Germinal center (tissue), 1 donor: ENCODE measurements around the gene CASP6.
"Not testable (repeated sequence)": the region's sequence is repeated elsewhere in the genome, so short reads cannot be mapped to it uniquely, and the experiment has no call there.

Experiments used
- DNase-seq: peaks from one replicate; pipeline ENCODE4 v3.0.0; 2012; ENCODE audit warnings: mixed read lengths, low spot score

CASP6 gene

DNA sequence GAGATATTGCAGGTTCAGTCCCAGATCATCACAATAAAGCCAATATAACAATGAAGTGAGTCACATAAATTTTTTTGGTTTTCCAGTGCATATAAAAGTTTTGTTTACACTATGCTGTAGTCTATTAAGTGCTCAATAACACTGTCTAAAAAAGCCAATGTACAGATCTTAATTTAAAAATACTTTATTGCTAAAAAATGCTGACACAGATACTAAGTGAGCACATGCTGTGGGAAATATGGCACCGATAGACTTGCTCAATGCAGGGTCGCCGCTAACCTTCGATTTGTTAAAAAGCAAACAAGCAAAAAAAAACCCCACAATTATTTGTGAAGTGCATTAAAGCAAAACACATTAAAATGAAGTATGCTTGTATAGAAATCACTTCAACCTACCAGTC lies 16.4 kb upstream of the CASP6 start:
- no peak for DNase-seq

DNA sequence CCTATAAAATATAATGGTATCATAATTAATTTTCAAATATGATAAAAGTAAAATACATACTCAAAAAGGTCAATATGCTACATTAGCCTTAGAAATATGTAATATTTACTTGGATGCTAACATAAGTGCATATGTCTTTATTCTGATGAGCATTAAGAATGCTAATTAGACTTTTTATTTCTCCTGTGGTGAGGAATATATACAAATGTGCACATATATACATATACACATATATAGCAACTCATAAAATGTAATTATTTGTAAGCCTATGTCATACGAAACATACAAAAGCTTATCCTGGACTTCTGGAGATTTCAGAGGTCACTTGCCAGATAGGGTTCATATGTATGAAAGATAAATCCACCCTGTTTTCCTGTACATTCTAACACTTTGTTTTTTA lies 15.5 kb upstream of the CASP6 start:
- no peak for DNase-seq

DNA sequence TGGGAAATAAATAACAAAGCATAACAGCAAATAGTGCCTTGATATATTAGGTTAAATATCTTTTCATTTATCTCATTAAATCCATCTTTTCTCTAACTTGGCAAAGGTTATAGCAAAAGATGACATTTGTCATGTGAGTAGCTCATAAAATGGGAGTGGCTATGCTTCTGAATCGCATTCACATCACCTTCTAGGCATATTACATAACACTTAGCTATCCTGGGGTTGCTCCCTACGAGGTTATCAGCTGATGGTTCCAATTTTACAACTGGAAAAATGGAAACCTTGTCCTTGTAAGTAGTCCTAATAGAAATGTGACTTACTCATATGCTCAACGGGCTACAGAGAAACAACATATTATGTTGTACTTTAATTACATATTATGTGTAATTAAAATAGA lies 10.3 kb upstream of the CASP6 start:
- no peak for DNase-seq

DNA sequence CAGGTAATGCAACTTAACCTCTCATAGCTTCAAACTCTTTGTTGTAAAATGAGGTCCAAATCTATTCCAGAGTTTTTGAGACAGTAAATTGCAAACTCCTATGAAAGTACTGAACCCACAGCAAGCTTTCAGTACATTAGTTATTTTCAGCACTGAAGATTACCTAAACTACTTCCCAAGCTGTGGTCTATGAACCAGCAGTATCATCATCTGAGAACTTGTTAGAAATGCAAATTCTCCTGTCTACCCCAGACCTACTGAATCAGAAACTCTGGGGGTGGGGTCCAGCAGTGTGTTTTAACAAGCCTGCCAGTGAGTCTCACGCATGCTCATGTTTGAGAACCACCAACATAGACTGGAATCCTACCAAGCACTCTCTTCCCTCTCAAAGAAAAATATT lies 5.7 kb upstream of the CASP6 start:
- no peak for DNase-seq

DNA sequence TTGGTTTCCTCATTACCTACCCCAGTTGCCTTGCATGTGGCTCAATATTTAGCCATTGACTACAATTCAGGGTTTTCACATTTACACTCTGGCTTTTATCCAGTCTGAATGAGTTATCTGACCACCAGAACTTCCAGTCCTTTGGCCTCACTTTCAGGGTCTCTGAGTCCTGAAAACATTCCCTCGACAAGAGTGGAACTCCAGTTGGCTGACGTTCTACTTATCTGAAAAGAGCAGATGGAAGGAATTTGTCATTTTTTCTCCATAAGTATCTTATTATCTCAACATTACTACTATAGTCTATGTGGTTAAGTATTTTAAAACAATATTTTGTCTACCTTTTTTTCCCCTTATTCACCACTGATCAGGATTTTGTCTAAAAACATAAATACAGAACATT lies 5.2 kb upstream of the CASP6 start:
- DNase-seq, result no peak

DNA sequence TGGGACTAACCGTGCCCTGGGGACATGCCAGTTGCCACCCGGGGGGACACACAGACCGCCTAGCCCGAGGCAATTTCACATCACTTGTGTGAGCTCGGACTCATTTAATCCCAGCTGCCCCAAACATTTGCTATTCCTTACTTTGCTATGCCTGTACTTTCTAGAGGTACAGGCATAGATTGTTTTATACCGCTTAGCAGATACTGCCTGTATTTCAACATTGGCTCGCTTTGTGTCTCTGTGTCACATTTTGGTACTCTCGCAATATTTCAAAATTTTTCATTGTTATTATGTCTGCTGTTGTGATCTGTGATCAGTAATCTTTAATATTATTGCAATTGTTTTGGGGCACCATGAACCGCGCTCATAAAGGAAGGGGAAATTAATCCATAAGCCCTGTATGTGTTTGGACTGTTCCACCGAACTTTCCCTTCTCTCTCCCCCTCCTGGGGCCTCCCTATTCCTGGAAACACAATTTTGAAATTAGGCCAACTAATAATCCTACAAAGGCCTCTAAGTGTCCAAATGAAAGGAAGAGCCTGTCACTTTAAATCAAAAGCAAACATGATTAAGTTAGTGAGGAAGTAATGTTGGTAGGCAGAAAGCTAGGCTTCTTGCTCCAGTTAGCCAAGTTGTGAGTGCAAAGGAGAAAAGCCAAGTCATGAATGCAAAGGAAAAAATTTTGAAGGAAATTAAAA lies 568 bp upstream of the CASP6 start:
- DNase-seq, result no peak

DNA sequence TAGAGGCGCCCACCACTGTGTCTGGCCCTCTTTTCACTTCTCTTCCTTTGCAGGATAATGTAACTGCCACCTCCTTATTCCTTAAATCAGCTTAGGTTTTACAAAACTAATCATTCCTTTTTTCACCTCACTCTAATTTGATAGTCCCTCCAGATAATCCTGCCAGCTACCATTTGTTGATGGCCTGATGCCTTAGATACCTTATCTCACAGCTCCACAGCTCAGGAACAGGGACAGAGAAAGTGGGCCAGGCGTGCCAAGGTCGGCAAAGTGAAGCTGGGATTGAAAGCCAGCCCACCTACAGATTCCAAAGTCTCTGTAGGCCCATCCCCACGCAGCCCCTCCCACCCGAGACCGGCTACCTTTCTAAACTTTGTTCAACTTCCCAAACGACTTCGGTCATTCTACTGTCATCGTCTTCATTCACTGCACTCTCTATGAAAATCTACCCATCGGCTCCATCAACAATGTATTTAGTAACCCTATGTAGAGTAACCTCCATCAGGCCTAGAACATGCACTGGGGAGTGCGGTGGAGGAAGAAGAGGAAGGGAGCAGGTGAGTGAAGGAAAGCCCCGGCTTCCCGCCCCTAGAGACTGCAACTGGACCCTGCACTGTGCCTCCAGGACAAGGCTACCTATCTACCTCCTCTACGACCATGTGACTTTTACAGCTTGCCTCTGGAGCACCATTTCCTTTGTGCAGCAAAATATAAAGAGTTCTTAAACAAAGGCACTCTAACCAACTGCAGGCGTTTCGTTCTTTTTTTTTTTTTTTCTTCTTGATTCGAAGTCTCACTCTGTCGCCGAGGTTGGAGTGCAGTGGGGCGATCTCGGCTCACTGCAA lies 1.5 kb downstream of the CASP6 start:
- DNase-seq, result no peak

DNA sequence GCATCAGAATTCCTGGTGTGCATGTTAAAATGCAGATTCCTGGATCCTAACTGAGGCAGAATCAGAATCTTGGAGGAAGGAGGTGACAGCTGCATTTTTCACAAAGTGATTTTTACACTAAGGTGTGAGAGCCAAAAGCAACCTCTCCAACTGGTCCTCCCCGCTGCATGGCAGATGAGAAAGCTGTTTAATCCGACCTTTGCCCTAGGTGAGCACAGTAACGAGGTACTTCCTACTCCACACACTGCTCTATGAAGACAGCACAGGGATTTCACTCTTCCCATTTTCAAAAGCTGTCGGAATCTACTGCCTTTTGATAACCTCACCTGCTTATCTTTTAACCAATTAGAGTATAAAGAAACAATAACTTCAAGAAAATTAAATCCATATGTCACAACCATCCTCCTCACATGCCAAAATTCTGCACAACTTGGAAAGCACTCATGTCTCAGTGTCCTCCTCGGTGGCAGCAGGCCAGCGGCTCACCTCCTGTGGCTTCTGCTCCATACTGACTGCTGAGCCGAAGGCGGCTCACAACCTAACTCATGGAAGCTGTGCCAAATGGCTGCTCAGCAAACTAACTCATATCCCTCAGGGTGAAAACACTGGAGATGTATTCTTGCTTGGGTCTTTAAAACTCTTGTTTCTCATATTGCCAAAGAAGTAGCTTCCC lies 3.6 kb downstream of the CASP6 start:
- DNase-seq, result no peak

DNA sequence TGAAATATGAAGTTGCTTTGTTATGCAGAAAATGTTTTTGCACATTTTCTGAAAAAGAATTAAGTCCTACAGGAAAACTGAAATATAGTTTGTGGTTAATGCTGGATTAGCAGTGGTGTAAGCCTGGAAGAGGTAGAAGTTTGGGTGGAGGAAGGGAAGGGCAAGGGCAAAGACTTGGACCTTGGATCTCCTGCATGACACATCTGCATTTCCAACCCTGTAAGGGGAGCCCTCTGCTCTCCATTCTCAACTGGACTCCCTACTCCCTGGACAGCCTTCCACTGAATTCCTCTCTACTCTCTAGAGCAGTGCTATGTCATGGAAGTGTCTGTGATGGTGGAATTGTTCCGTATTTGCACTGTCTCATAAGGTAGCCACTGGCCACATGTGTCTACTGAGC lies 4.6 kb downstream of the CASP6 start:
- DNase-seq, result no peak

DNA sequence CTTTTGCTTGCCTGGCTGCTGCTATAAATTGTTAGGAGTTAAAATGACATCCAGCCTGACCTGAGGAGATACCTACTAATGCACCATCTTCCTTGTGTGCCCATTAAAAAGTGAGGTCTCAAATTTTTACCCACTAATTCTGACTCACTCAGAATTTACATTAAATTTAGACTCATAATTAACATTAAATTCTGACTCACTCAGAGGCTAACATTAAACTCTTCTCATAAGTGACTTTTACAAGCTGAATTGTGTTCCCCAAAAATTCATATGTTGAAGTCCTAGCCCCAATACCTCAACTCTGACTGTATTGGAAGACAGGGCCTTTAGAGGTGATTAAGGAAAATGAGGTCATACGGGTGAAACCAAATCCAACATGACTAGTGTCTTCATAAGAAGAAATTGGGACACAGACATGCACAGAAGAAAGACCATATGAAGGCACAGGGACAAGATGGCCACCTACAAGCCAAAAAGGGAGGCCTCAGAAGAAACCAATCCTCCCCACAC lies 11.8 kb downstream of the CASP6 start:
- no peak for DNase-seq

DNA sequence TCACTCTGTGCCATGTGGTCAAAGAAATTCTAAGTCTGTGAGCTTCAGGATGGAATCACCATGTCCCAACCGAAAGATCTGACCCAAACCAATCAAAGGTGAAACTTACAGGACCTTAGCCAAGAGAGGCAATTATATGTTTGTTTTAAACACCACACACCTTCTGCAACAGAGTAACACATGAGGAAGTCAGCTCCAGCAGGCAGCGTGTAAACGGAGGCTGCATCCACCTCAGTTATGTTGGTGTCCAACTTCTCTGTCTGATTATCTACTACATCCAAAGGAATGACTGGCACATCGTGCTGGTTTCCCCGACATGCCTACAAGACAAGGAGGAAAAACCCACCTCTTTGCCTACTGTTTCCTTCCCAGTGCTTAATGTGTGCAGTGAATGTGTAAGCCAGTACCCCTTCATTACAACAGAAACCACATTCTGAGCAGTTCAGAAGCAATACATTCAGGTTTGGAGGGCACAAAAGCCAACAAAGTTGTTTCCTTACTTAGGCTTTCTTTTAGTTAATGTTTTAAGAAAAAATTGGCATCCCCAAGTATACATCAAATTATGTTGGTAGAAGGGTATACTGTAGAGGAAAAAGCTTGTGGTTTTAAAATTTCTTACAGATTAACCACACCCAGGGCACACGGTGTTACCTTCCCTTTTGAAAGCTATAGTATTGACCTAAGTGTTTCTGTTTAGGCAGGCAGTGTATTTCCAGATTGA lies 12.4 kb downstream of the CASP6 start:
- DNase-seq, result no peak

DNA sequence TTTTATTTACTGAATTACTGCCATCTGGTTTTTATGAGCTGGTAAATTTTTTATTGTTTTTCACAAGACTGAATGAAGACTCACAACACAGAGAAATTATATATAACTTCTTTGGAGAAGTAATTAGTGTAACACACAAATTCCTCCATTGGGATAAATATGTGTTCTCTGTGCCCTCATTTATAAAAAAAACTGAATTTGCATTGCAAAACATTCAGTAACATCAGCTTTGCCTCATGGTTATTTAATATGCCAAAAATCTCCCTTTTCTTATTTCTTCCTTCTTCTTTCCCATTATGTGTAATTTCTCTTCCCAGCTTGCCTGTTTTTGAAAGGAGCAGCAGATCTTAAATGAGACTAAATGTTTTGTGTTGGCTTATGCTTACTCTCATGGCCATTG lies 18.5 kb downstream of the CASP6 start:
- no peak for DNase-seq

DNA sequence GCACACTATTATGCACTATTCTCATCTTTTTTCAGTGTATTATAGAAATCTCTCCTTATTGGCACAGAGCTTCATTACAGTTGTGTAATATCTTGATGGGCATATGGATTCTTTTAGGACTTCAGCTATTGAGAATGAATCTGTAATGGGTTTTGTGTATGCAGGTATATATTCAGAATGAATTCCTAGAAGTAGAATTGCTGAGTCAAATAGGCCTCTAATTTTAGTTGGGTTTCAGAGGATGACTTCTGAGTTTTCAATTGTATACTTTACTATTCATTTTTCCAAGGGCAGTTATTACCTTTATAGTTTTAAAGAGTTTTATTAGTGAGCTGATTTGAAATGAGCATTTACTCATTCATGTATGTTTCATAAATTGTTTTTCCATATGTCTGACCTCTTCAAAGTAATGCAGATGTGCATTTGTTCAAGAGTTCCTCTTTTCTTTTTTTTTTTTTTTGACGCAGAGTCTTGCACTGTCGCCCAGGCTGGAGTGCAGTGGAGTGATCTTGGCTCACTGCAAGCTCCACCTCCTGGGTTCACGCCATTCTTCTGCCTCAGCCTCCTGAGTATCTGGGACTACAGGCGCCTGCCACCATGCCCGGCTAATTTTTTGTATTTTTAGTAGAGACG lies 19.5 kb downstream of the CASP6 start:
- no peak for DNase-seq

DNA sequence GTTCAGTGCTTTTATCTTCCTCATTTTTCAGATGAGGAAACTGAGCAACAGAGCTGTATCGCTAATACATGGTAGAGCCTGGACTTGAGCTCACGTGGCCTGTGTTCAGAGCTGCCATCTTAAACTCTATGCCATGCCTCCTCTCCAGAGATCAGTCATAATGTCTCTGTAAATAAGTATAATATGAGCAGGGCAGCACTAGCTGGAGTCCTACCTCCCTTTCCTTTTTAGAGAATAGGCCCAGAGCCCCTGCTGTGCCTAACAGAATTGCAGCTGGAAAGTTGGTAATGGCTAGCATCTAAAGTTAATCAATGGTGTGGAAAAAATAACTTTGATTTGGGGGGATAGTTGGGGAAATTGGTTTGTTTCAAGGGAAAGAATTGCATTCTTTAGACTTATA lies 20.4 kb downstream of the CASP6 start:
- no peak for DNase-seq

DNA sequence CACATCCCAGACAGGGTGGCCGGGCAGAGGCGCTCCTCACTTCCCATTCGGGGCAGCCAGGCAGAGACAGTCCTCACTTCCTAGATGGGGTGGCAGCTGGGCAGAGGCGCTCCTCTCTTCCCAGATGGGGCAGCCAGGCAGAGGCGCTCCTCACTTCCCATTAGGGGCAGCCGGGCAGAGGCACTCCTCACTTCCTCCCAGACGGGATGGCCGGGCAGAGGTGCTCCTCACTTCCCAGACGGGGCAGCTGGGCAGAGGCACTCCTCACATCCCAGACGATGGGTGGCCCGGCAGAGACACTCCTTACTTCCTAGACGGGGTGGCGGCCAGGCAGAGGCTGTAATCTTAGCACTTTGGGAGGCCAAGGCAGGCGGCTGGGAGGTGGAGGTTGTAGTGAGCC lies 24.3 kb downstream of the CASP6 start:
- DNase-seq, result not testable (repeated sequence)

DNA sequence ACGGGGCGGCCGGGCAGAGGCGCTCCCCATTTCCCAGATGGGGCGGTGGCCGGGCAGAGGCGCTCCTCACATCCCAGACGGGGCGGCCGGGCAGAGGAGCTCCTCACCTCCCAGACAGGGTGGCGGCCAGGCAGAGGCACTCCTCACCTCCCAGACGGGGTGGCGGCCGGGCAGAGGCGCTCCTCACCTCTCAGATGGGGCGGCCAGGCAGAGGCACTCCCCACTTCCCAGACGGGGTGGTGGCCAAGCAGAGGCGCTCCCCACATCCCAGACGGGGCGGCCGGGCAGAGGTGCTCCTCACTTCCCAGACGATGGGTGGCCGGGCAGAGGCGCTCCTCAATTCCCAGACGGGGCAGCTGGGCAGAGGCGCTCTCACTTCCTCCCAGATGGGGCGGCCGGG lies 24.8 kb downstream of the CASP6 start:
- not testable (repeated sequence) for DNase-seq

DNA sequence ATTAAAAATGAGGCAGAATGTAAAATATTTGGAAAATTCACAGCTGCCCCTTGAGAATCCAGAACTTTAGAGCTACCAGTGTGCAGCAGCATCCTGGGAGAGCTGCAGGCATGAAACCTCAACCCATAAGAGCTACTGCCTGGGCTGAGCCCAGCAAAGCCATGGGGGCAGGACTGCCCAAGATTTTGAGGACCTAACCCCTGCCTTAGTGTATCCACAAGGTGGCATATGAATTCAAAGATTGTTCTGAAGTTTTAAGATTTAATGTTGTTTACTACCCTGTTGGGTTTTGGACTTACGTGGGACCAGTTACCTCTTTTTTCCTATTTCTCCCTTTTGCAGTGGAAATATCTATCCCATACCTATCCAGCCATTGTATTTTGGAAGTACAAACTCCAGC lies 26.4 kb downstream of the CASP6 start:
- no peak for DNase-seq

DNA sequence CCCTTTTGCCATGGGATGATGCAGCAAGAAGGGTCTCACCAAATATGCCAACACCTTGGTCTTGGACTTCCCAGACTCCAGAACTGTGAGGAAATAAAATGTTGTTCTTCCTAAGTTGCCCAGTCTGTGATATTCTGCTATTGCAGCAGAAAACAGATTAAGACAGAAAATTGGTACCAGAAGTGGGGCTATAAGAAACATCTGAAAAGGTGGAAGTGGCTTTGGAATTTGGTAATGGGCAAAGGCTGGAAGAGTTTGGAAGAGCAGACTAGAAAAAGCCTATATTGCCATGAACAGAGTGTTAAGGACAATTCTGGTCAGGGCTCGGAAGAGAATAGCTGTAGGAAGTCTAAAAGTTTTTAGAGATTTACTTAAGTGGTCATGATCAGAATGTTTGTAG lies 27.4 kb downstream of the CASP6 start:
- DNase-seq, result no peak

DNA sequence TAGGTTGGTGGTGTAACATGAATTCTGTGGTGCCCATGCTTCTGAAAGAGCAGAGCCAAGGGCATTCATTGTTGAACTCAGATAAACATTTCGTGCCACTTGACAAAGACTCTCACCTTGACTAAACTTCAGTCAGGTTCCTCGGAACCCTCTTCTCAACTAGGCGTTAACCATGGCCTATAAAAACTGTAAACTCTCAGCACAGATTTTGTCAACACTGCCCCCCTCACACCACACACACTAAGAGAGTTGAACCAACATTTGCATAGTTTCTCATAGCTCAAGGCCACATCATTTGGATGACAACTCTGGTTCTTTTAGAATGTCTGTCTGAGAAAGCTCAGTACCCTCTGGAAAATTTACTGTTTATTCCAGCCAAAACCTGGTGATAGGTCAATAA lies 28.1 kb downstream of the CASP6 start:
- no peak for DNase-seq

DNA sequence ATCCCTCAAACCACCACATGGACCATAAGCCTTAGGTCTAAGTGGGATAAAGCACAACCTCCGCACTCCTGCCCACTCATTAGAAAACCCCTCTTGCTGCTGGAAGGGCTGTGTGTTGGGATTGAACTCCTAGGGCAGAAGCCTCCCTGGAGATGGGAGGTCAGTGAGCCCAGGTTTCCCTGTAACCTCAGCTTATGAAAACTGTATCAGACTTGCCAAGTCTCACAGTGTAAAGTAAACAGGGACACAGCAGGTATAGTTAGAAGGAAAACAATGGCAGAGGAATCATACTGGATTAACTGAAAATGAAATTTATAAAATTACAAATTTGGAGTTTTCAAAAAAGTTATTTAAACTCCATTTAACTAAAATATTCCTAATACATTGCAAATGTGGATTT lies 29.9 kb downstream of the CASP6 start:
- no peak for DNase-seq

DNA sequence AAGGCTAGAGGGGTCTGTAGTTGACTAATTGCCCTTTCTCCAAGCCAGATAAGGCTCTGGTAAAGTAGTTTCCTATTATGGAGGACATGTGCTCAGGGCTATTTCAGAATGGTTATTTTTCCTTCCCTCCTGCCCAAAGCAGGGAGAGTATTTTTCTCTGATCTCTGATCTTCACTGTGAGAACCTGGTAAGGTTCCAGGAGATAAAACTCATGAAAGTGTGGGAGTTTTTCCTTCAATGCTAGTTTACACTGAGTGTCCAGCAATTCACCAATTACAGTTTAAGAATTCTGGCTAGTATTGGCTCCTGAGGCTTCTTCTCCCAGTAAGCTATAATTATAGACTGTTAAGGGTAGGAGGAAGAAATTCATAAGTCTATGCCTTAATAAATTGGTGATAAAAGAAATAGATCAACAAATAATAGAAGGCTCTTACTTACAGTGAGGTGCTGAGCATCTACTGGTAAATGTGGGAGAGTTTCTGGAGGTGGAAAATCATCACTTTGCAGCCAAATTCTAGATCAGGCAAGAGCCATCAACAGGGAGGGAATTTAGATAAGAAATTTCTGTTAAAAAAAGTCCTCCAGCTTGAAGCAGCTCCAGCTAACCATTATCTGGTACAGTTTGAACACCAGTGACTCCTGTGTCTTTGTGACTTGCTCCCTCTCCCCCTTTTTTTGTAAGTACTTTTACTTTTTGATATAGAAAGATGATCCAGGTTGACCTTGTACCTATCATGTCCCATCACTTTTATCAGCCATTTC lies 30.9 kb downstream of the CASP6 start:
- no peak for DNase-seq
